Liver (tissue), 9 donors: ENCODE data around the gene CHD9NB. TPM values are rescaled to one million over a fixed set of nuclear protein-coding genes. Genes with fewer than 3 reads are reported as not detected.

Source experiments
- DNase-seq: peaks from one replicate; pipeline ENCODE4 v3.0.0-alpha.2; 2017; ENCODE audit warnings: low spot score
- H3K27ac ChIP-seq, 2 donors: one replicate each; pipeline ENCODE4 v1.7.0; 2013; ENCODE audit warnings: inconsistent platforms in 2 of 2, low read length in 2 of 2, control low read depth in 1 of 2, low read depth in 1 of 2, mild to moderate bottlenecking in 1 of 2
- H3K27me3 ChIP-seq, 4 donors: one replicate each; pipeline versions ENCODE4 v1.6.1 to v1.7.0; 2013; ENCODE audit warnings: low read length in 3 of 4, inconsistent platforms in 1 of 4, mild to moderate bottlenecking in 1 of 4, moderate library complexity in 1 of 4; ENCODE audit not compliant: control insufficient read depth in 4 of 4, insufficient read depth in 4 of 4
- H3K36me3 ChIP-seq, 4 donors: one replicate each; pipeline versions ENCODE4 v1.6.1 to v1.7.0; 2013; ENCODE audit warnings: low read length in 3 of 4, mild to moderate bottlenecking in 3 of 4, low read depth in 1 of 4, moderate library complexity in 1 of 4; ENCODE audit not compliant: control insufficient read depth in 4 of 4, insufficient read depth in 3 of 4
- H3K4me1 ChIP-seq, 4 donors: one replicate each; pipeline versions ENCODE4 v1.6.1 to v1.7.0; 2013; ENCODE audit warnings: low read length in 3 of 4, mild to moderate bottlenecking in 3 of 4, moderate library complexity in 1 of 4; ENCODE audit not compliant: control insufficient read depth in 4 of 4, insufficient read depth in 4 of 4
- H3K4me3 ChIP-seq, 3 donors: one replicate each; pipeline versions ENCODE4 v1.6.1 to v1.7.0; 2013; ENCODE audit warnings: low read length in 3 of 3, control low read depth in 1 of 3, low read depth in 1 of 3, mild to moderate bottlenecking in 1 of 3
- H3K9ac ChIP-seq, 2 donors: one replicate each; pipeline ENCODE4 v1.7.0; 2013; ENCODE audit warnings: low read length in 2 of 2, mild to moderate bottlenecking in 2 of 2, moderate library complexity in 2 of 2, control low read depth in 1 of 2, low read depth in 1 of 2
- H3K9me3 ChIP-seq, 4 donors: one replicate each; pipeline versions ENCODE4 v1.6.1 to v1.7.0; 2013; ENCODE audit warnings: low read length in 3 of 4; ENCODE audit not compliant: control insufficient read depth in 4 of 4
- CTCF ChIP-seq: fragments of 150-350 bp; IDR thresholded peaks from 2 replicates; pipeline ENCODE4 v1.5.1; 2017; ENCODE audit warnings: improper control_type of control experiment, low read depth, low read length; ENCODE audit not compliant: missing input control
- EGR1 ChIP-seq, 2 donors: IDR thresholded peaks; 2 replicates each; pipeline ENCODE4 v1.6.1; 2016 to 2018; ENCODE audit warnings: antibody characterized with exemption in 2 of 2, low read depth in 2 of 2
- FOXA1 ChIP-seq: IDR thresholded peaks from 2 replicates; pipeline ENCODE4 v1.6.1; 2016; ENCODE audit warnings: antibody characterized with exemption
- FOXA2 ChIP-seq: IDR thresholded peaks from 2 replicates; pipeline ENCODE4 v1.6.1; 2016; ENCODE audit warnings: antibody characterized with exemption
- HNF4A ChIP-seq, 2 donors: conservative IDR thresholded peaks; 2 replicates each; pipeline ENCODE4 v1.6.1; 2016; ENCODE audit warnings: antibody characterized with exemption in 2 of 2, mild to moderate bottlenecking in 2 of 2
- HNF4G ChIP-seq: IDR thresholded peaks from 2 replicates; pipeline ENCODE4 v1.6.1; 2016; ENCODE audit warnings: antibody characterized with exemption
- JUND ChIP-seq, 2 donors: IDR thresholded peaks; 2 replicates each; pipeline ENCODE4 v1.6.1; 2016; ENCODE audit warnings: antibody characterized with exemption in 2 of 2
- MAX ChIP-seq: IDR thresholded peaks from 2 replicates; pipeline ENCODE4 v1.6.1; 2016; ENCODE audit warnings: antibody characterized with exemption
- RAD21 ChIP-seq, 2 donors: IDR thresholded peaks; 2 replicates each; pipeline ENCODE4 v1.6.1; 2016; ENCODE audit warnings: antibody characterized with exemption in 2 of 2, mild to moderate bottlenecking in 2 of 2
- RXRA ChIP-seq, 2 donors: IDR thresholded peaks; 2 replicates each; pipeline ENCODE4 v1.6.1; 2017 to 2018; ENCODE audit warnings: antibody characterized with exemption in 2 of 2, mild to moderate bottlenecking in 1 of 2
- SP1 ChIP-seq: IDR thresholded peaks from 2 replicates; pipeline ENCODE4 v1.6.1; 2018; ENCODE audit warnings: antibody characterized with exemption, mild to moderate bottlenecking
- TAF1 ChIP-seq: conservative IDR thresholded peaks from 2 replicates; pipeline ENCODE4 v1.6.1; 2016; ENCODE audit warnings: antibody characterized with exemption, mild to moderate bottlenecking
- YY1 ChIP-seq: IDR thresholded peaks from 2 replicates; pipeline ENCODE4 v1.6.1; 2016; ENCODE audit warnings: antibody characterized with exemption, mild to moderate bottlenecking
- ZBTB33 ChIP-seq: IDR thresholded peaks from 2 replicates; pipeline ENCODE4 v1.6.1; 2016; ENCODE audit warnings: antibody characterized with exemption
- WGBS: extraction: QIAGEN DNeasy Blood & Tissue Kit; methylation state at CpG from one replicate; pipeline ENCODE4 v1.1.7; 2013; 5-methylcytosine and 5-hydroxymethylcytosine counted together
- polyA plus RNA-seq, 2 donors: library from polyadenylated mRNA; stranded (reverse) in 1 of 2; unstranded in 1 of 2; fragments of 200-250 nt in 1 of 2; fragments of >200 nt in 1 of 2; fragmentation: Nextera tagmentation in 1 of 2; extraction: Ambion mirVana in 1 of 2; gene quantifications; one replicate each; pipeline versions ENCODE4 v1.2.1 to v1.2.3, GENCODE V29; 2013 to 2015
- total RNA-seq, 2 donors: library from RNA; depleted of rRNA; stranded (reverse); fragments of >200 nt; gene quantifications; one replicate each; pipeline ENCODE4 v1.2.3, GENCODE V29; 2014
- TF ChIP-seq, protein P1 (sequence below): IDR thresholded peaks from 2 replicates; pipeline ENCODE4 v1.6.1; 2016; ENCODE audit warnings: antibody characterized with exemption
- donor health status: healthy.
- donor health status: healthy.
- donor health status: healthy.
- donor health status: healthy.
- donor health status: healthy.

The CHD9NB gene
- total and polyA plus RNA-seq, 4 donors = 0.05 to 0.42 (median 0.18) TPM; not detected in 1

GRCh38 chr16:52994942-52995341 lies 57.8 kb downstream of the CHD9NB start (continued):
- TF ChIP-seq CTCF (no peak), SP1 (no peak), FOXA1 (no peak), EGR1 (IDR thresholded peaks at IDR 0.05; ENCODE audit: low read depth in 2 of 2) (no peak), RXRA (IDR thresholded peaks at IDR 0.05) (no peak), MAX (no peak)
- TF ChIP-seq, protein P1, sequence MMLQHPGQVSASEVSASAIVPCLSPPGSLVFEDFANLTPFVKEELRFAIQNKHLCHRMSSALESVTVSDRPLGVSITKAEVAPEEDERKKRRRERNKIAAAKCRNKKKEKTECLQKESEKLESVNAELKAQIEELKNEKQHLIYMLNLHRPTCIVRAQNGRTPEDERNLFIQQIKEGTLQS = no peak

- 75% methylated on average over 3 of the region's 3 CpGs for WGBS
- Histone ChIP-seq H3K9ac (no peak overlapping the region), H3K36me3 (no peaks in the 10 kb centered on the region), H3K4me3 (no peak overlapping the region), H3K27me3 (no peaks in the 10 kb centered on the region), H3K4me1 (no peaks in the 10 kb centered on the region), H3K27ac (no peak overlapping the region), H3K9me3 (no peaks in the 10 kb centered on the region)
- no peak for TF ChIP-seq ZBTB33
- TF ChIP-seq YY1 = no peak
- TF ChIP-seq RAD21 (IDR thresholded peaks at IDR 0.05) = no peak
- no peak for TF ChIP-seq EGR1 (IDR thresholded peaks at IDR 0.05; ENCODE audit: low read depth in 2 of 2)
- no peak for TF ChIP-seq CTCF
- no peak for TF ChIP-seq FOXA1
- no peak for TF ChIP-seq SP1
- TF ChIP-seq, protein P1 = no peak
- no peak for TF ChIP-seq TAF1
- TF ChIP-seq HNF4A (conservative IDR thresholded peaks at IDR 0.05) = no peak
- TF ChIP-seq RXRA (IDR thresholded peaks at IDR 0.05) = no peak
- TF ChIP-seq JUND (IDR thresholded peaks at IDR 0.05) = no peak
- TF ChIP-seq HNF4G = no peak
- TF ChIP-seq FOXA2 = no peak
- TF ChIP-seq MAX = no peak
- DNase-seq = no peak
These were observed 59.5 kb downstream of the CHD9NB start for GRCh38 chr16:52993179-52993578.
